ENCODE measurements around the gene AIF1L.

The AIF1L gene

GRCh38 chr9:131096269-131097125 lies at the start of gene AIF1L:
Gene AIF1L (plus strand): TSS chr9:131096531. CDS start chr9:131096630, 99 bp downstream.
- no peak for TF ChIP-seq CTCF (IDR thresholded peaks at IDR 0.05; ENCODE audit: insufficient read depth, missing control alignments)
- DNase-seq (ENCODE audit: insufficient read length, low spot score) (peak; percentile 85), FAIRE-seq (no peak)

- DNase-seq (ENCODE audit: insufficient read length, low spot score) (no peak), FAIRE-seq (no peak)
- peak; percentile 79 for TF ChIP-seq CTCF (IDR thresholded peaks at IDR 0.05; ENCODE audit: insufficient read depth, missing control alignments)
These were observed 49.6 kb upstream of the AIF1L start for GRCh38 chr9:131046581-131047202.

- no peak for FAIRE-seq
- no peak for DNase-seq (ENCODE audit: insufficient read length, low spot score)
- no peak for TF ChIP-seq CTCF (IDR thresholded peaks at IDR 0.05; ENCODE audit: insufficient read depth, missing control alignments)
These were observed 48.0 kb upstream of the AIF1L start for GRCh38 chr9:131048332-131048731.

GRCh38 chr9:131048820-131049219 lies 47.5 kb upstream of the AIF1L start:
- TF ChIP-seq CTCF (IDR thresholded peaks at IDR 0.05; ENCODE audit: insufficient read depth, missing control alignments) = no peak

GRCh38 chr9:131049829-131050715 lies 46.3 kb upstream of the AIF1L start:
- TF ChIP-seq CTCF (IDR thresholded peaks at IDR 0.05; ENCODE audit: insufficient read depth, missing control alignments) = no peak
- no peak for DNase-seq (ENCODE audit: insufficient read length, low spot score)
- no peak for FAIRE-seq

More at GRCh38 chr9:131048820-131049219, 47.5 kb upstream of the AIF1L start:
- DNase-seq (ENCODE audit: insufficient read length, low spot score) = no peak
- FAIRE-seq = no peak

- DNase-seq (ENCODE audit: insufficient read length, low spot score) (no peak), FAIRE-seq (no peak)
- TF ChIP-seq CTCF (IDR thresholded peaks at IDR 0.05; ENCODE audit: insufficient read depth, missing control alignments) = no peak
These were observed 45.5 kb upstream of the AIF1L start for GRCh38 chr9:131050831-131051230.

Data from D721Med (cell line).